Retina (tissue), 1 donor: Measurements from ENCODE around the gene PDIK1L.
A peak's percentile ranks its signal among the peaks of the same experiment; 100 is the strongest.

ENCODE experiments used
- DNase-seq: peaks from one replicate; pipeline ENCODE4 v3.0.0-alpha.2; 2016

Gene PDIK1L

GRCh38 chr1:26124418-26125331, 13.1 kb downstream of the PDIK1L start:
- DNase-seq: no peak

GRCh38 chr1:26125382-26125781, 13.8 kb downstream of the PDIK1L start:
- DNase-seq: no peak

DNA sequence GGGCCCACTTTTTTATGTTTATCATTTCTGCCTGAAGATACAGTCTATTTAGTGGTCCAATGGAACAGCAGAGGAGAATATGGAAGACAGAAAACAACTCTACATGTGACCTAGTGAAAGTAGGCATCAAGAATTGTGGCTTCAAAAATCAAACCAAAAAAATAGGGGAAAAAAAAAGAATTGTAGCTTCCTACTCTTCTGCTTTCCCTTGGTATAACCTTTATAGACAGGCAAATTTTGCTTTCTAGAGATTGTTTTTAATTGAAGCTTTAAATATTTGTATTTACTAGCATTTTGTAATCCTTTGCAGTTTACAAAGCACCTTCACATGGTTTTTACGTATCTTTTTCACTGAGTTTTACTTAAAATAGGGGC, 14.3 kb downstream of the PDIK1L start:
- no peak for DNase-seq

DNA sequence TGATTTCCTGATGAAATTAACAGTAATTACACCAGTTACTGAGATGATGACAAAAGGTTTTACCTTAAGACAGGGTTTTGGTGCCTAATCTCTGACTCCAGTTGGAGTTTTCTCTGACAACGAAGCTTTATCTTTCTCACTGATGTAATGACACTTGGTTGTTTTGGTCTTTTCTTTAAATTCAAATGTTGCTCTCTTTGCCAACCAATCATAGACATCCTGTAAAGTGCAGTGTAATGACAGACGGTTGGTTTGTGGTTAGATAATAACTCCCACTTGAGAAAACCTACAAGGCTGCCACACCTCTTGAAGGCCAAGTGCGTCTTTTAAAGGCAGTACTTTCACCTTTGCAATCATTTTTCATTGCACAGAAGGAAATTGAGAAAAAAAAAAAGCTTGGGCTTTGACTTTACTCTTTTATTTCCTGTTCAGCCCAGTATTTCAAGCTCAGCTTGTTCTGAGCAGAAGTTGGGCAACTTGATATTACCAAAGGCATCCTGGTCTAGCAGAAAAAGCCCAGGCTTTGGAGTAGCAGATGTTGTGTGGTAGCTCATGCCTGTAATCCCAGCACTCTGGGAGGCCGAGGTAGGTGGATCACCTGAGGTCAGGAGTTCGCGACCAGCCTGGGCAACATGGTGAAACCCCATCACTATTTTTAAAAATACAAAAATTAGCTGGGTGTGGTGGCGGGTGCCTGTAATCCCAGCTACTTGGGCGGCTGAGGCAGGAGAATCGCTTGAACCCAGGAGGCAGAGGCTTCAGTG, 14.9 kb downstream of the PDIK1L start:
- DNase-seq: no peak

DNA sequence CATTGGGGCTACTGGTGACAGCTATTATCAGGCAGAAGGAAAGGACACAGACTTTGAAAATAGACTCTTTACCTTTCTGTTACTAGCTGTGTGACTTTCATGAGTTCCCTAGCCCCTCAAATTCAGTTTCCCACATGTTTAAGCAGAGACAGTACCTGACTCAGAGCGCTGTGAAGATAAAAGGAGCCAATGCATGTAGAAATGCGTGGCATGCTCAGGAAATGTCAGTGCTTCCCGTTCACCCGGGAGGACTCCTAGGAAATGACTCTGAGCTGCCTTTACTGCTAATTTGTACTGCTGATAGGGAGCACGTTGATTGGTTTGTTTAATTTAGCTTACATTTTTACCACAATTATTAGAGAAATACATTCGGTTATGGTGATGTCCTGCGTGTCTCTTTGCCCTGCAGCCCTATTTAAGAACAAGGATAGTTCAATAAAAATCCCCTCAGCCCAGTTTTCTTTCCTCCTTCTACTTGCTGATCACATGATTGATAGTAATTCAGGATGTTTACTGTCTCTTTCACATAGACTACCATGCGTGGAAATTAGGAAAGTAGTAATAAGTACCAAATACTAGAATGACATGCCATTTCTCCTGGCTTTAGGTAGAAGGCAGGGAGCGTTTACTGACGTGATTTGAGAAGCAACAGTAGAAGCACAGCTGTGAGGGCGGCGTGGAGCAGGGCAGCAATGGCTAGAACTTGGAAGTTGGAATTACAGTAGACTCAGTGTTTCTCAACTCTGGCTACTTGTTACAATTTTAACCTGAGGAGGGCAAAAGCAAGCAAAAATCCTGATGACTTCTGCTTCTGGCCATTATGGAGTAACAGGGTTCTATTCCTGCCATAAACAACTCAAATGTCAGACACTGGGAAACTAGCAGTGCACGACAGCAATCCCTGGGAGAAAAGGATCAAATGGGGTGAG, 15.9 kb downstream of the PDIK1L start:
- DNase-seq: no peak

DNA sequence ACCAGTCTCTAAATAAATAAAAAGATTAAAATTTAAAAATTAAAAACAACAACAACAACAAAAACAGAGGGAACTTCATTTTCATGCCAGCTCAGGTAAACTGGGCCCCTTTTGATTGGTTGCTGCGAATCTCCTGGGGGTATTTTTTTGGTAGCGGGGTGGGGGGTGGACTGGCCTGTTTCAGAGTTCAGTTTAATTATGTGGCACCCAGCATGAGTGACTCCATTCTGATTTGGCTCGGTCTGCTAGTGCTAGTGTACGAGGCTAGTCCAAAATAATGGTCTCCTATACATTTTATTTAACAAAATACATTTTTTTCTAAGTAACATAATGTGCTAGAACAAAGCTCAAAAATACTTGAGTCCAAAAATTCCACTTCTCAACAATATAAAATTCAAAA, 18.2 kb downstream of the PDIK1L start:
- DNase-seq: no peak

GRCh38 chr1:26130695-26131094, 19.1 kb downstream of the PDIK1L start:
- DNase-seq: no peak

GRCh38 chr1:26132128-26132833, 20.7 kb downstream of the PDIK1L start:
- DNase-seq: no peak

- DNase-seq: no peak
Observed at GRCh38 chr1:26132834-26133167, 21.2 kb downstream of the PDIK1L start.

- no peak for DNase-seq
Observed at GRCh38 chr1:26134466-26134865, 22.8 kb downstream of the PDIK1L start.

GRCh38 chr1:26138974-26139558, 27.4 kb downstream of the PDIK1L start:
- no peak for DNase-seq

GRCh38 chr1:26142159-26142558, 30.5 kb downstream of the PDIK1L start:
- DNase-seq: no peak

DNA sequence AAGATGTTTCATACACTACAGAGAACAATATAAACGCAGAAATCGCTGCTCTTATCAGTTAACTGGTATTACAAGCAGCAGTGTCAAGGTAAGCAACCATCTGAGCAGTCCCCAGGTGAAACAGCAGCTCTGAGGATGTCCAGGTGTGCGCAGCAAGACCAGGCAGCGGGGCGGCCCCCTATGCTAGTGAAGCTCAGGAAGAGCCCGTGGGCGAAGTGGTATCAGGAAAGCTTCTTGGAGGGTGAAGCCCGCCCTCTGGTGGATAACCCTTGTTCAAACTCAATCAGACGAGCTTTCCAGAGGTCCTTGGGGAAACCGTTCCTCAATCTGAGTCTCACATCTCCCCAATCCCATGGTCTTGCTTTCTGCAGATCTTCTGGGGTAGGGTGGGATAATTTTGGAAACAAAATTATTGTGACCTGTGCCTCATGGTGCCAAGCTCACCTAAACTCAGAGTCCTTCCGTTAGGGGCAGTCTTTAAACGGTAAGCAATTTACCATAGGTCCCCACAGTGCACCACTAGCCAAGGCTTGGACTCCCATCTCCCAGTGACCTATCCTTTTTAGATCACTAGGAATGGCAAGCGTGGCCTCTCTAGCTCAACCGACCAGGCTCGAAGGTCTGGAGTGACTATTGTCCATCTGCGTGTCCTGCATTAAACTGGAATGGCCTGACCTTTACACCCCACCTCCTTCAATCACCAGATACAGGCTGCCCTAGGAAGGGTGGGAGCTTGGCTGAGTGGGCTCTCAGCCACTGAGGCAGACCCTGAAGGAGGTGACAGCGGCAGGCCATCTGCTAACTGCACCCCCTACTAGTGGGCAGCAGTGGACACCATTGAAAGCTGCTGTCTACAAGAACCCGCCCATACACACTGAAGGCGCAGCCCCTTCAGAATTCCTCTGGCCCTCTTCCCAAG, 33.7 kb downstream of the PDIK1L start:
- DNase-seq: peak; percentile 82

GRCh38 chr1:26145960-26146294, 34.3 kb downstream of the PDIK1L start:
- DNase-seq: no peak

GRCh38 chr1:26148887-26149286, 37.3 kb downstream of the PDIK1L start:
- no peak for DNase-seq

DNA sequence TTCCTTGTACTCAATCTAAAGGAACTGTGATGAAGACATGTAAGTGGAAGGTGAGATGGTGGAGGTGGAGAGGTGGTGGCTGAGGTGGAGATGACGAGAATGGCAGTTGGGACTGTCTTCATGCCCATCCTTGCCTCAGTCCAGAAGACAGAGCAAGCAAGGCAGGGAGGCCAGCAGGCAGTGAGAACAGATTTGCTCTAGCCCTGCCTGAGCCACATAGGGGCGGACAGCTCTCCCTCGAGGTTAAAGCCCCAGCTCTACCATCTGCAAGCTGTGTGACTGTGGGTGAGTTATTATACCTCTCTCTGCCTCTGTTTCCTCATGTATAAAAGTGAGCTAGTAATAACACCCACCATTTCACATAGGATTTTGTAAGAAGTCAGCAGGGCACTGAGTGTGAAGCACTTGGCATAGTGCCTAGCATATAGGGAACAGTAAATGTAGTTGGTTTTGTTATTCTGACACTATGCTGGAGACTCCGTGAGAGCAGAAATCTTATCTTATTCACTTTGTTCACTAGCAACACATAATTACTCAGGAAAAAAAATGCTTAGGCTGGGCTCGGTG, 42.4 kb downstream of the PDIK1L start:
- no peak for DNase-seq

DNA sequence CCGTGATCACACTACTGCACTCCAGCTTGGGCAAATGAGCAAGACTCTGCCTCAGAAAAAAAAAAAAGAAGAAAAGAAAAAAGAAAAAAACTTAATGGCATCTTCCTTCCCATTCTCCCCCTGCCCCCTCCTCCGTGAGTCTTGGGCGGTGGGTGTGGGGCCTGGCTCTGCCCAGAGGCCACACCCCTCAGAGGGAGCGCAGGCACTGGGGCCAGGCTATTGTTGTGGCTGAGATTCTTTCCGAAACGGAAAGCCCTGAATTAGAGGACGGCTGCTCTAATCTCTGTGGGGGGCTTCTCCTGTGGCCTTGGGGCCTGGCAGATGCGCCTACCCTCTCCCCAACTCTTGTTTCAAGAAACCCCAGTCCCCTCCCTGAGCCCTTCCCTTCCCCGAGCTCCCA, 43.1 kb downstream of the PDIK1L start:
- peak; percentile 62 for DNase-seq

DNA sequence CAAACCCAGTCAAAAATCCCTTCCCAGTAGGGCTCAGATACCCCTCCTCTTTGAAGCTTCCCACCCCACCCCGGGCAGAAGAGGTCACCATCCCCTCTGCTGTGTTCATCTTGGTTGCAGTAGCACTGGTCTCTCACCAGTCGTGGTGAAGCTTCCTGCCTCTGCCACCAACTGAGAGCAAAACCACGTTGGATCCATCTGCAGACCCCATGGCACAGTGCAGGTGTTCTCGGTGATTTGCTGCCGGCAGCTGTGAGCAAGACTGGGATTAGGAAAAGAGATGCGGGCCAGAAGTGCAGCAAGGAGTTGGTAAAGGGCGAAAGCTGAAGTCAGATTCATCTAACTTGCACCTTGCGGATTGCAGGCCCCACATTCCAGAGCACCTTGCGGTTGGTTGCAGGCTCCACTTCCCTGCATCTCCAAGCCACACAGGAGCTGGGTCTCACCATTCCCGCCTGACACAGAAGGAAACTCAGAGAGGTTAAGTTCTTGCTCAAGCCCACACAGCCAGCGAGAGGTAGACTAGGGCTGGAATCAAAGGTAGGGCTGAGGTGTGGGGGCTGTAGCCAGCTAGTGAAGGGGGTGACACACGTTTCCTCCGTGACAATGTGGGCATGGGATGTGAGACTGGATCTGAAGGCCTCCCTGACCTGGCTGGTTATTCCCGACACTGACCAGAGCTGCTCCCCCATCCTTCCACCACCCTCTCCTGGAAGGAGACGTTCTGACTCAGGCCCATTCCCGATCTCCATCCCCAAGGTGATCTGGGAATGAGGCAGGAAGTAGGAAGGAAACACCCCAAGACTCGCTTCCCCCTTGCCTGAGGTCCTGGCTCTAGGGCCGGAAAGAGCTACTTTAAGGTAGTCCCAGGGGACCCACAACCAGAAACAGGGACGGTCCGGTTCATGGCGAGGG, 44.0 kb downstream of the PDIK1L start:
- no peak for DNase-seq

DNA sequence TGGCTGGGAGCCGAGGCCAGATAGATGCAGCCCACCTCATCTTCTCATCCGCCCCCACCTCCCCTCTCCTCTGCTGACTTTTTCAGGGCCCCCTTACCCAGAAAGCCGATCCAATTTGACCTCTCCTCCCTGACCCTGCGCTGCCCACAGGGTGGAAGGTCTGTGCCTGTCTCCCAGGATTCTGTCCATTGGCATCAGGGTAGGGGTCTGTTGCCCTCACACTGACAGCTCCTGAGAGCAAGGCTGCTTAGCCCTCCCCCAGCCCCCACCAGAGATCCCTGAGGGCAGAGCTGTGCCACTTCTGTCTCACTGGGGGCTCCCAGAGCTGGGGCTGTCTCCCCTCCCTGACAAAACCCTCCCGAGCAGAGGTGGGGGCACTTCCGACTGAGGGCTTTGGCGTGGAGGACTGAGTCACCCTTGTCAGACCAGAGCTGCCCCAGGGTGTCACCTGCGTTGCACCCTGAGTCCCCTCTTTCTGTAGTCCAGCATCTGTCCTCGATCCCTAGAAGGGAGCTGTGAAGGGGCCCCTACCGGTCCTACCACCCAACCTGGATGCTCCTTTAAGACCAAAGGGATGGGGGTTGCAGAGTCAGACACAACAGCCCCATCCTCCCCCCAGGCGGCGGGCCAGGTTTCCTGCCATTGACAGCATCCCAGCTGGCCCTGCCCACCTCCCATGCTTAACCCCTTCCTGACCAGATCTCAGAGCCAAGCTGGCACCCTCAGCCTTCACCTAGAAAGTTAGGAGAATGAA, 44.8 kb downstream of the PDIK1L start:
- peak; percentile 56 for DNase-seq
